Effector CD4-positive, alpha-beta T cell (primary cell): ENCODE data around the gene DPP10. TPM values are rescaled to one million over a fixed set of nuclear protein-coding genes. Genes with fewer than 3 reads are reported as not detected.
"Not testable (repeated sequence)": the region's sequence is repeated elsewhere in the genome, so short reads cannot be mapped to it uniquely, and the experiment has no call there.

ENCODE experiments used
- DNase-seq: peaks from one replicate; pipeline ENCODE4 v3.0.0-alpha.2; 2020
- total RNA-seq: gene quantifications from one replicate; lab custom pipeline; 2026; lab: John Stamatoyannopoulos, UW

Gene DPP10
- not detected for total RNA-seq

DNA sequence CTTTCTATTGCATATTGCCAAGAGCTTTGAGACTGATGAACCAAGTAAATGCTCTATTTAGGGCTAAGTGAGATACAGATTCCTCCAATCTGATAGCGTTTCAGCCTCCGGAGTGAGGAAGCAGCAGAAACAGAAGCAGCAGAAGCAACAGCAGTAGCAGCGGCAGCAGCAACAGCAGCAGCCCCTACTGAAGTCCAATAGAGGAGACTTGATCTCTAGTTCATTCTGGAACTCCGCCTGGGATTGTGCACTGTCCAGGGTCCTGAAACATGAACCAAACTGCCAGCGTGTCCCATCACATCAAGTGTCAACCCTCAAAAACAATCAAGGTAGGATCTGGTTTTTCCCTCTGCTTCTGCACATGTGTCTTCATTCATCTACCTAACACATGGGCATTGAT is at the start of gene DPP10:
Gene DPP10, plus strand, starts transcription at position 132 of the 400 bp plus-strand sequence.
- DNase-seq, result no peak

DNA sequence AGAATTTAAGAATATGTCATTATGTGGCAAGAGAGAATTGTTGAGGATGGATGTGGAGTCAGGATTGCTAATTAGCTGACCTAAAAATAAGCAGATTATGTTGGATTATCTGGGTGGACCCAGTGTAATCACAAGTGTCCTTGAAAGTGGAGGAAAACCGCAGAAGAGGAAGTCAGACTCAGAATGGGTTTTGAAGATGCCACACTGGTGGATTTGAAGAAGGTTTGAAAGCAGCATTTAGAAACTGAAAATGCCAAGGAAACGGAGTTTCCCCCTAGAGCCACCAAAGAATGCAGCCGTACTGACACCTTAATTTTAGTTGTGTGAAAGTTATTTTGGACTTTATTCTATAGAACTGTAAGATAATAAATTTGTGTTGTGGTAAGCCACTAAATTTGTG is 41.6 kb upstream of the DPP10 start:
- DNase-seq, result no peak

DNA sequence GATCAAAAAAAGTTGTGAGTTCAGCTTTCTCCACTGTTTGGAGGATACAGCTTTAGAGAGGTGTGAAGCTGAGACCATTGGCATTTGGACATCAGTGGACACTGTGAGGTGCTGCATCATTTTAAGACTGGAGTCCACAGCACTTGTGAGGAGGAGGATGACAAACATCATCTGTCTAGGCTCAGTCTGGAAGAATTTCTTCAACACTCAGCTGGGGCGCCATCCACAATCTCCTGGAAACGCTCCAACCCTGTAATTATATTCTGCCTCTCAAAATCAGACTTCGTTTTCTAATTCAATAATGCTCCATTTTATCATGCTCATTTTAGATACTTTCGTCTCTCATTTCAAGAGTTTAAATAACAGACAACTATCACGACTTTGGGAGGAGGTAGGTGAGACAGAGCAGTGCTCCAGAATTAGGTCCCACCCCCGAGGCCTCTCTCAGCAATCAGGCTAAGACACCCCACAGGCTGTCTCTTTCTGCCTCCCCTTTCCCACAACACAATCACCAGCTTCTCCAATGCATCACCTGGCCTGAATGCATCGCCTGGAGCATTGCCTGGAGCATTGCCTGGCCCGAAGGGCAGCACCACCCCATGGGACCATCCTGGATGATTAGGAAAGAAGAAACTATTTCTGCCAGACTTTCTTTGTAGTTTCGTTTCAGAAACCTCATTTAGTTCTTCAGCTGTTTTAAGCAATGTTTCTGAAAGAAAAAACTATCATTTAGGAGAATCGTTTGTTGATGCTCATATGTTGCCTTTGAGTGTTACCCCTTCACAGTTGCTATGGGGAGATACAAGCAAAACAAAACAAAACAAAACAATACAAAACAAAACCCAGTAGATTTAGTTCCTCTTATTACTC is 37.0 kb upstream of the DPP10 start:
- no peak for DNase-seq

- no peak for DNase-seq
Observed at GRCh38 chr2:114406347-114406746, 36.1 kb upstream of the DPP10 start.

- not testable (repeated sequence) for DNase-seq
Observed at GRCh38 chr2:114407353-114407752, 35.1 kb upstream of the DPP10 start.

DNA sequence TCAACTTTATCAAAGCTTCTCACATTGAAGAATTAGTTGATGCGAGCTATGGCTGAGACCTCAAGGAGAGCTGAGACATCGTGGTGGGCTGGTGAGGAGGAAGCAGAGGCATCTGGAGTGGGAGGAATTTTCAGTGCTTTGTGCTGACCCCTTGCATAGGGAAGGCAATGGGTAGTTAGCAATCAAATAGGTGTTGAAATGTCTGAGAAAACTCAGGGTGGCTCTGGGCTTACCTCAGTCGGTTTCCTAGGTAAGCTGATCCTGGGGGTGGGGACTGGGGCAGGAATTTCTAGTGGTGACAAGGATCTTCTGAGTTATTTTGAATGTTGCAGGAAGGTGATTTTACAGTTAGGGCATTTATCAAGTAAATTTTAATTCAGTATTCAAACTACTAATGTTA is 20.7 kb upstream of the DPP10 start:
- no peak for DNase-seq

DNA sequence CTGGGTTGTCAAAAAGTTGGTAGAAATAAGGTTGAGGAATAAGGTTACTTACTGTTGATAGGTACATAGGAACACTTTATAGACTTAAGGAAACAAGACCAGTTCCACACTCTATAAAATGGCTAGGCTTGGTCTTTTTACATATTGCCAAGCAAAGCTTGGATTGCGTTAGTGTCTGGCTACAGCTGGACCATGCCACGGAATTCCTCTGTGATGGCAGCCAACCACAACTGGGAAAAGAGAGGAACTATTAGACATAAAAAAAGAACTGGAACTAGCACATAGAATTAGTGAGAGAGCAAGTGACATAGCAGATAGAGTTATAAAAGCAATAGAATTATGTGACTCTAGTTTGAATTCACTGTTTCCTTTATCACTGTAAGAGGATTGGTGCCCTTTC is 17.7 kb upstream of the DPP10 start:
- no peak for DNase-seq

DNA sequence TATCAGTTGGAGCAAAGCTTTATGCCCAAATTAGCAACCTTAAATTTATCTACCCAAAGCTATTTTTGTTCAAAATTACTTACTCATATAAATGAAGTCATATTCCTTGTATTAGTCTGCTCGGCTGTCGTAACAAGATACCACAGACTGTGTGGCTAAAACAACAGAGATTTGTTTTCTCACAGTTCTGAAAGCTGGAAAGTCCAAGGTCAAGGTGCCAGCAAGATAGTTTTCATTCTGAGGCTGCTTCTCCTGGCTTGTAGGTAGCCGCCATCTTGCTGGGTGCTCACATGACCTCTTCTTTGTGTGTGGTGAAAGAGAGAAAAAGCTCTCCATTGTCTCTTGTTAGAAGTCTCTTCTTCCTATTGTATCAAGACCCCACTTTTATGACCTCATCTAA is 15.7 kb upstream of the DPP10 start:
- DNase-seq, result no peak

GRCh38 chr2:114436329-114436728 is 6.1 kb upstream of the DPP10 start:
- no peak for DNase-seq

DNA sequence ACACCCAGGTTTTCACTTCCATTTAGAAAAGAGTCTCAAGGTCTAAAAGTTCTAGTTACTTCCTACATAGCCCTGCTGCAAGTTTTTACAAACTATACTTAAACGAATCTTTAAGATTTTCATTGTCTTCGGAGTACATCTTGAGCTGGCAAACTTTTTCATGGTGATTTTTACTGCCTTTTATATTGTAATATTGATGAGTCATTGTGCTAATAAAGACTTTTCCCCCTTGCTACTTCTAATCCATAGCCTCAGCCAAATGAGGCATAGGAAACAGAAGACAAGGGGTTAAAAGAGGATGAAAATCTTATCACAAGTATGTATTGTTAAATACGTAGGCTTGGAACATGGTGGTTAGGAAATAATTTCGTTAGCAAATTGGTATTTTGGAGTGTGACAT is 4.1 kb downstream of the DPP10 start:
- no peak for DNase-seq

GRCh38 chr2:114450639-114451038 is 8.2 kb downstream of the DPP10 start:
- no peak for DNase-seq

DNA sequence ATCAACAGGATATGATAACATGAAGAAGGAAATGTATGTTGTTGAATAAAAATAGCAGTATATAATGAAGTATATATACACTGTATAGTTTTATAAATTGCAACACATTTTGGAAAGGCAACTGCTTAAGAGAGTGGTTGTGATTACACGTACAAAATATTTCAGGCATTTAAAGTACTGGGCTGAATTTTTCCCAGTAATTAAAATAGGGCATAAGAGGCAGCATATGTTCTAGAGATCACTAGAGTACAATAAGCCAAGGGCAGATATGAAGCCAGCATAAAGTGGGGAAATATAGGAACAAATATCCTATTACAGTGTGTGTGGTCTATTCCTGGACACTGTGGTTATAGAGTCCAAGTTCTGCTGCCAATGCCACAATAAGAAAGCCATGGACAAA is 14.1 kb downstream of the DPP10 start:
- DNase-seq, result no peak

GRCh38 chr2:114457956-114458355 is 15.5 kb downstream of the DPP10 start:
- no peak for DNase-seq

GRCh38 chr2:114461116-114461515 is 18.7 kb downstream of the DPP10 start:
- DNase-seq, result no peak

GRCh38 chr2:114464961-114465706 is 22.7 kb downstream of the DPP10 start:
- no peak for DNase-seq

DNA sequence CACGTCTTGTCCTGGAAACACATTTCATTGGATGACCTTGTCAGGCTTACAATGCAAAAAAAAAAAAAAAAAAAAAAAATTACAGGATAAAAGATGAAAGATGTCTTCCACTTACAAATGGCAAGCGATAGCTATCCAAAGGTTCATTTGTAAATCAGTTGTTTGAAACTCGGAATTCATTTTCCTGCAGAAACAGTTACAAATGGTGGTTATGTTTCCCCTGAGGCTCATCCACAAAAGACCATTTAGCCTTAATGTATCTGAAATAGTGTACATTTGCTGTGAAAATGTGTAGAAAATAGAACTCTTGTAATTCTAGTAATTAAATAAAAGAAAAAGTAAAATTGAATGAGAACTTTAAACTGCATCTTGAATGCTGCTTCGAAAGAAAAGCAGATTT is 25.9 kb downstream of the DPP10 start:
- no peak for DNase-seq

DNA sequence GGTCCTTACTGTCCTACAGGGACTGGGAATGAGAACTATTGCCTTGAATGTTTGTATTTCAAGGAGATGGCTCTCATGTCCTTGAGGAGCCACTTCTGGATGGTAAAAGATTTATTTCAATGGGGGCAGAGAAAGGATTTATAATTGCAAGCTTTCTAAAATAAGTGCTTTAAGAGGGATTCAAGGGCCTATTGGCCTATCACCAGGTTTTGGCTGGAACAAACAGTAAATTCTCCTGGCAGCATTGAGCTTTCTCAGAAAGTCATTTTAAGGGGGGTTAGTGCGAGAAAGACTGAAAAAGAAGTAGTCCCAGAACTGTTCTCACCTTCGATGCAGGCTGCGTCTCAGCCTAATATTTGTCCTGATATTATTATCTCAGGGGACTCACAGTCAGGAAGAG is 29.8 kb downstream of the DPP10 start:
- no peak for DNase-seq

GRCh38 chr2:114472726-114473125 is 30.3 kb downstream of the DPP10 start:
- DNase-seq, result no peak

GRCh38 chr2:114488841-114489530 is 46.5 kb downstream of the DPP10 start:
- no peak for DNase-seq

- no peak for DNase-seq
Observed at GRCh38 chr2:114495046-114495445, 52.6 kb downstream of the DPP10 start.

GRCh38 chr2:114496959-114497358 is 54.5 kb downstream of the DPP10 start:
- DNase-seq, result no peak

DNA sequence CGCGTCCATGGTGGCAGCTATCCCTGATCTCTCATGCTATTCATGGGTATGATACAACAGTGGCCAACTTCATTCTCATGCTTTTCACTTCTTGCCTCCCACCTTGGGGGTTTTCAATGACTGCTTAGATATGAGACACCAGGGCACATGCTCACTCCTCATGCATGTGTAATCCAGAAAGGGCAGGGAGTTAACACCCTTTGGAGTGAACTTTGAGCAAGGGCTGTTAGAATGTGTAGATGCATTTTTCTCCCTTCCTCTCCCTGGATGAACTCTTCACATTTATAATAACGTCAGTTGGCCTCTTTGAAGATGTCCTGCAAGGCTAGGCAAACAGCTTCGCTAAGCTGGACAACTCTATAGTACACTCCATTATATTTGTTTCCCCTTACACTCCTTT is 56.7 kb downstream of the DPP10 start:
- DNase-seq, result no peak

GRCh38 chr2:114507744-114508143 is 65.3 kb downstream of the DPP10 start:
- DNase-seq, result no peak

DNA sequence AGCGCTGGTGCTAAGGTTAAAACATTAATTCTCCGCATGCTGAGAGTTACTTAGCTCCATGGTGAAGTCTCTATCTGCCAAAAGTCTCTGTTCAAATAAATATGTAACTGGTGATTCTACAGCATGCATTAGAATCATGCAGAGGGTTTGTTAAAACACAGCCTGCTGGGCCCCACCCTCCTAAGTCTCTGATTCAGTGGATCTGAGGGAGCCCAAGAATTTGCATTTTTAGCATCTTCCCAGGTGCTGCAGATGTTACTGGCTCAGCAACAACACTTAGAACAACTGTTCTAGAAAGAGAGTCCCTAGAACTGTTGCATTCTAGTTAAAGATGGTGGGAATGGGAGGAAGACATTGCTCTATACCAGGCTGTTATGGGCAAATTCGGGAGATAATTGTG is 73.4 kb downstream of the DPP10 start:
- DNase-seq, result no peak
